ENCODE results near the gene FBXO31. TPM values are rescaled to one million over a fixed set of nuclear protein-coding genes. Genes with fewer than 3 reads are reported as not detected.

The FBXO31 gene
- total and polyA plus RNA-seq, 8 donors, result 6.4 to 1,171 (median 23.8) TPM

DNA sequence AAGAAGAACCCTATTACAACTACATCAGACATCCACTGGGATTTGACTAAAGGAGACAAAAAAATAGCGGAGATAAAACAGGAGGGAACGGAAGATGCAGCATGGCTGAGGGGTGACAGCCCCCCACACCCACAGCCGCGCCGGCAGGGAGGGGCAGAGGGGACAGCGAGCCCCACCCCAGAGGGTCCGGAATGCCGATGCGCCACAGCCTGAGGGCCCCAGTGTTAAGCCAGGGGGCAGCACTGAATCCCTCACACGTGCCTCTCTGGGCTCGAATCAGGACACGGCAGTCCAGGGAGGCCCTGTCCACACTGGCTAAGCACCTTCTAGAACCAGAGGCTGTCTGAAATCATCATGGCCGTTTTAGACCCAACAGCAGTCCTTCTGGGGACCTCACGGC is 27.4 kb upstream of the FBXO31 start:
- H3K36me3 ChIP-seq, result peaks cover 47 to 98% (median 93%) of the 10 kb centered on the region in 4 donors
- intact Hi-C loops (cut with DNase I; ENCODE audit: low total_unique reads), result loop anchor here (10.0 kb wide), 1 partner anchor 224 kb away; no protein-coding TSS in a partner anchor
- no peaks in the 10 kb centered on the region for H3K9me3 ChIP-seq
- H3K27ac ChIP-seq, result no peak overlapping the region
- H3K27me3 ChIP-seq, result no peaks in the 10 kb centered on the region
- DNase-seq, result no peak
- TF ChIP-seq EP300 (IDR thresholded peaks at IDR 0.05) (no peak), POLR2A (IDR thresholded peaks at IDR 0.05) (no peak), POLR2AphosphoS5 (IDR thresholded peaks at IDR 0.05) (no peak)
- TF ChIP-seq, protein P1, sequence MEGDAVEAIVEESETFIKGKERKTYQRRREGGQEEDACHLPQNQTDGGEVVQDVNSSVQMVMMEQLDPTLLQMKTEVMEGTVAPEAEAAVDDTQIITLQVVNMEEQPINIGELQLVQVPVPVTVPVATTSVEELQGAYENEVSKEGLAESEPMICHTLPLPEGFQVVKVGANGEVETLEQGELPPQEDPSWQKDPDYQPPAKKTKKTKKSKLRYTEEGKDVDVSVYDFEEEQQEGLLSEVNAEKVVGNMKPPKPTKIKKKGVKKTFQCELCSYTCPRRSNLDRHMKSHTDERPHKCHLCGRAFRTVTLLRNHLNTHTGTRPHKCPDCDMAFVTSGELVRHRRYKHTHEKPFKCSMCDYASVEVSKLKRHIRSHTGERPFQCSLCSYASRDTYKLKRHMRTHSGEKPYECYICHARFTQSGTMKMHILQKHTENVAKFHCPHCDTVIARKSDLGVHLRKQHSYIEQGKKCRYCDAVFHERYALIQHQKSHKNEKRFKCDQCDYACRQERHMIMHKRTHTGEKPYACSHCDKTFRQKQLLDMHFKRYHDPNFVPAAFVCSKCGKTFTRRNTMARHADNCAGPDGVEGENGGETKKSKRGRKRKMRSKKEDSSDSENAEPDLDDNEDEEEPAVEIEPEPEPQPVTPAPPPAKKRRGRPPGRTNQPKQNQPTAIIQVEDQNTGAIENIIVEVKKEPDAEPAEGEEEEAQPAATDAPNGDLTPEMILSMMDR (IDR thresholded peaks at IDR 0.05), result no peak
- WGBS, 5 donors, result 78 to 87% (median 81%) methylated on average over 11 to 14 of the region's 14 CpGs
- H3K4me1 ChIP-seq, result peaks cover 0 to 14% (median 0%) of the 10 kb centered on the region in 4 donors
- no peak overlapping the region for H3K4me3 ChIP-seq

DNA sequence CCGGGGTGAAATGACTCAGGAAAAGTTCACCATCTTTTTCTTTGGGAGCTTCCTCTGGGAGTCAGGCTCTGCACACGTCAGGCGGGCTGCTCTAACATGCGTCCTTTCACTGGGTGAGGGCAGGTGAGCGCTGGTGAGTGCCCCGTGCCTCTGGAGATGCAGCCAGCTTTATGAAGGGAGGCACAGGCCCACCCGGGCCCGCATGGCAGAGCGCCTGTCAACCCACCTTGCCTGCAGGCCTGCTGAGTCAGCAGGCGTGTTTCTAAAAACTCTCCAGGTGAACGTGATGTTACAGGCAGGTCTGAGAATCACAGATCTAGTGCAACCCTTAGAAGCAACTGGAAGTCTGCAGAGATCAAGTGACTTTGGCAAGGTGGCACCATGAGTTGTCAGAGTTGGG is 27.0 kb upstream of the FBXO31 start:
- DNase-seq, result no peak
- H3K4me3 ChIP-seq, result no peak overlapping the region
- no peak overlapping the region for H3K27ac ChIP-seq
- peaks cover 50 to 98% (median 93%) of the 10 kb centered on the region in 4 donors for H3K36me3 ChIP-seq
- no peaks in the 10 kb centered on the region for H3K27me3 ChIP-seq
- WGBS, 5 donors, result 89 to 94% (median 91%) methylated on average over 11 of the region's 11 CpGs
- no peak for TF ChIP-seq POLR2A (IDR thresholded peaks at IDR 0.05)
- TF ChIP-seq POLR2AphosphoS5 (IDR thresholded peaks at IDR 0.05), result no peak
- TF ChIP-seq, protein P1 (IDR thresholded peaks at IDR 0.05), result no peak
- no peak for TF ChIP-seq EP300 (IDR thresholded peaks at IDR 0.05)
- peaks cover 0 to 14% (median 0%) of the 10 kb centered on the region in 4 donors for H3K4me1 ChIP-seq
- H3K9me3 ChIP-seq, result no peaks in the 10 kb centered on the region
- intact Hi-C loops (cut with DNase I; ENCODE audit: low total_unique reads), result loop anchor here (10.0 kb wide), 1 partner anchor 224 kb away; no protein-coding TSS in a partner anchor

- Histone ChIP-seq H3K9me3 (no peaks in the 10 kb centered on the region), H3K36me3 (peaks cover 44 to 98% (median 93%) of the 10 kb centered on the region in 4 donors), H3K27ac (no peak overlapping the region), H3K4me1 (peaks cover 0 to 14% (median 0%) of the 10 kb centered on the region in 4 donors), H3K27me3 (no peaks in the 10 kb centered on the region), H3K4me3 (no peak overlapping the region)
- TF ChIP-seq EP300 (IDR thresholded peaks at IDR 0.05) (no peak), POLR2A (IDR thresholded peaks at IDR 0.05) (no peak), POLR2AphosphoS5 (IDR thresholded peaks at IDR 0.05) (no peak)
- TF ChIP-seq, protein P1 (IDR thresholded peaks at IDR 0.05), result no peak
- DNase-seq, result no peak
- 90 to 93% (median 92%) methylated on average over 13 of the region's 13 CpGs for WGBS, 5 donors
- intact Hi-C loops (cut with DNase I; ENCODE audit: low total_unique reads), result loop anchor here (10.0 kb wide), 1 partner anchor 225 kb away; no protein-coding TSS in a partner anchor
Observed at GRCh38 chr16:87409781-87410180, 26.2 kb upstream of the FBXO31 start.

GRCh38 chr16:87409153-87409552 is 25.6 kb upstream of the FBXO31 start:
- H3K27me3 ChIP-seq, result no peaks in the 10 kb centered on the region
- TF ChIP-seq POLR2AphosphoS5 (IDR thresholded peaks at IDR 0.05), result no peak
- TF ChIP-seq, protein P1 (IDR thresholded peaks at IDR 0.05), result no peak
- no peak for TF ChIP-seq EP300 (IDR thresholded peaks at IDR 0.05)
- intact Hi-C loops (cut with DNase I; ENCODE audit: low total_unique reads), result no loop called here
- DNase-seq, result no peak
- WGBS, 5 donors, result 85 to 90% (median 89%) methylated on average over 13 of the region's 13 CpGs
- H3K9me3 ChIP-seq, result no peaks in the 10 kb centered on the region
- H3K27ac ChIP-seq, result no peak overlapping the region
- H3K4me1 ChIP-seq, result peaks cover 0 to 14% (median 0%) of the 10 kb centered on the region in 4 donors
- peaks cover 40 to 98% (median 93%) of the 10 kb centered on the region in 4 donors for H3K36me3 ChIP-seq
- no peak overlapping the region for H3K4me3 ChIP-seq
